ENCODE results near the gene ZNF165. TPM values are rescaled to one million over a fixed set of nuclear protein-coding genes. Genes with fewer than 3 reads are reported as not detected.
"Not testable (repeated sequence)": the region's sequence is repeated elsewhere in the genome, so short reads cannot be mapped to it uniquely, and the experiment has no call there.

Gene ZNF165
- total RNA-seq (2014; rRNA removed; shearing (Covaris generic); ENCODE audit: low replicate concordance) = 0.26 and 1.6 TPM in 2 replicates

GRCh38 chr6:28080381-28080630, at the start of gene ZNF165:
Gene ZNF165, plus strand, starts transcription at chr6:28080568. Its CDS starts 4,913 bp downstream, at chr6:28085481.
- H3K9me3 ChIP-seq (ENCODE audit: low read length); H4K20me1 ChIP-seq (ENCODE audit: insufficient read depth, low read depth, low read length); H3K36me3 ChIP-seq (ENCODE audit: insufficient read depth, low read length); H3K9me2 ChIP-seq (replicated peaks; ENCODE audit: insufficient read depth, low read length); H3K27ac ChIP-seq (ENCODE audit: low read length); DNase-seq; H3K27me3 ChIP-seq (ENCODE audit: low read length); H3K79me2 ChIP-seq (ENCODE audit: low read length): not testable (repeated sequence)
- Histone ChIP-seq H3K4me2 (ENCODE audit: low read depth, low read length, poor library complexity, severe bottlenecking) (peak within 1 kb of the TSS; percentile 94), H3K4me3 (ENCODE audit: low read length) (peak within 1 kb of the TSS; percentile 83), H2AFZ (ENCODE audit: low read length) (peak within 1 kb of the TSS; percentile 83), H3K9ac (ENCODE audit: low read length) (peak within 1 kb of the TSS; percentile 77), H3K4me1 (ENCODE audit: low read length) (peaks cover 15% of the 10 kb centered on the region)

GRCh38 chr6:28053584-28053983, 26.8 kb upstream of the ZNF165 start:
- no peaks in the 10 kb centered on the region for H3K9me3 ChIP-seq (ENCODE audit: low read length)
- DNase-seq = no peak
- H3K9me2 ChIP-seq (replicated peaks; ENCODE audit: insufficient read depth, low read length) = no peaks in the 10 kb centered on the region

DNA sequence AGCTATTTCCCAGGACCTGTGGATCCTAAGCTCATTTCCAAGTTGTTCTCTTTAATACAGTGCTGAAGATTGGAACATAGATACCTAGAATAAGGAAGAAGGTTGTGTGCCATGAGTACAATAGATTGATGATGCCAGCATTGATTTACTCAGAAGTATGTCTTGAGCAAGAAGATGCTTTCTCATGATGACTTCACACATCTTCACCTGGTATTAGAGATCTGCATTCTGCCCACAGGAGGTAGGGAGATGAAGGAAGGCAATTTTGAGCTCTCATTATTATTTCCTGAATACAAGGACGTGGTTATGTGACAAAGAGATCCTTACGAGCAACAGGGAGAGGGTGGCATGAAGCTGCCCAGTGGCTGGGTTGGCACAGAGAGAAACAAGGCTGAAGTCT, 20.0 kb upstream of the ZNF165 start:
- H4K20me1 ChIP-seq (ENCODE audit: insufficient read depth, low read depth, low read length) = no peaks in the 10 kb centered on the region
- no peak overlapping the region for H3K4me2 ChIP-seq (ENCODE audit: low read depth, low read length, poor library complexity, severe bottlenecking)
- H2AFZ ChIP-seq (ENCODE audit: low read length) = 0 out of 2 replicates have a peak overlapping the region, but pooled peaks have one; percentile 10
- no peaks in the 10 kb centered on the region for H3K36me3 ChIP-seq (ENCODE audit: insufficient read depth, low read length)
- no peak overlapping the region for H3K4me3 ChIP-seq (ENCODE audit: low read length)
- H3K9ac ChIP-seq (ENCODE audit: low read length) = no peak overlapping the region
- no peaks in the 10 kb centered on the region for H3K79me2 ChIP-seq (ENCODE audit: low read length)
- H3K9me2 ChIP-seq (replicated peaks; ENCODE audit: insufficient read depth, low read length) = no peaks in the 10 kb centered on the region
- no peak for DNase-seq
- H3K27ac ChIP-seq (ENCODE audit: low read length) = no peak overlapping the region
- H3K27me3 ChIP-seq (ENCODE audit: low read length) = no peaks in the 10 kb centered on the region
- H3K4me1 ChIP-seq (ENCODE audit: low read length) = no peaks in the 10 kb centered on the region
- H3K9me3 ChIP-seq (ENCODE audit: low read length) = no peaks in the 10 kb centered on the region

More at GRCh38 chr6:28053584-28053983, 26.8 kb upstream of the ZNF165 start:
- Histone ChIP-seq H3K4me2 (ENCODE audit: low read depth, low read length, poor library complexity, severe bottlenecking) (no peak overlapping the region), H4K20me1 (ENCODE audit: insufficient read depth, low read depth, low read length) (no peaks in the 10 kb centered on the region), H2AFZ (ENCODE audit: low read length) (no peak overlapping the region), H3K4me1 (ENCODE audit: low read length) (no peaks in the 10 kb centered on the region), H3K4me3 (ENCODE audit: low read length) (no peak overlapping the region), H3K27ac (ENCODE audit: low read length) (no peak overlapping the region), H3K9ac (ENCODE audit: low read length) (no peak overlapping the region), H3K27me3 (ENCODE audit: low read length) (no peaks in the 10 kb centered on the region), H3K79me2 (ENCODE audit: low read length) (no peaks in the 10 kb centered on the region), H3K36me3 (ENCODE audit: insufficient read depth, low read length) (no peaks in the 10 kb centered on the region)

DNA sequence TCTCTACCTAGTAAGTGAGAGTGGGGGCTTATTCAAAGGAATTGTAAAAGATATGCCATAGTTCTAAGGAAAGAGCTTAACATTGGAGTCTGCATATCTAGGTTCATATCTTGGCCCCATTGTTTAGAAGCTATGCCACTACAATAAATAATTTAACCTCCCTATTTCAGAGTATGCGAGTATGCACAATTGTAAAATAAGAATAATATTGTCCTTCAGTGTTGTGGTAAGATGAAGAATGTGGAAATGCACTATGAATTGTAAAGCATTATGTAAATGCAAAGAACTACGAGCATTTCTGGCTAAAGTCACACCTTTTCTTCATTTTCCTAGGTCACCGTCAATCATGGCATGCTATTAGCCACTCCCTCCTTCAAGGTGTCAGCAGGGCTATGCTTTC, 16.1 kb upstream of the ZNF165 start:
- no peaks in the 10 kb centered on the region for H3K9me2 ChIP-seq (replicated peaks; ENCODE audit: insufficient read depth, low read length)
- no peaks in the 10 kb centered on the region for H3K36me3 ChIP-seq (ENCODE audit: insufficient read depth, low read length)
- no peaks in the 10 kb centered on the region for H3K79me2 ChIP-seq (ENCODE audit: low read length)
- H3K27ac ChIP-seq (ENCODE audit: low read length) = no peak overlapping the region
- no peak overlapping the region for H3K9ac ChIP-seq (ENCODE audit: low read length)
- H3K9me3 ChIP-seq (ENCODE audit: low read length) = no peaks in the 10 kb centered on the region
- no peak for DNase-seq
- H2AFZ ChIP-seq (ENCODE audit: low read length) = no peak overlapping the region
- H4K20me1 ChIP-seq (ENCODE audit: insufficient read depth, low read depth, low read length) = no peaks in the 10 kb centered on the region
- no peak overlapping the region for H3K4me3 ChIP-seq (ENCODE audit: low read length)
- H3K27me3 ChIP-seq (ENCODE audit: low read length) = no peaks in the 10 kb centered on the region
- H3K4me1 ChIP-seq (ENCODE audit: low read length) = no peaks in the 10 kb centered on the region
- H3K4me2 ChIP-seq (ENCODE audit: low read depth, low read length, poor library complexity, severe bottlenecking) = no peak overlapping the region

DNA sequence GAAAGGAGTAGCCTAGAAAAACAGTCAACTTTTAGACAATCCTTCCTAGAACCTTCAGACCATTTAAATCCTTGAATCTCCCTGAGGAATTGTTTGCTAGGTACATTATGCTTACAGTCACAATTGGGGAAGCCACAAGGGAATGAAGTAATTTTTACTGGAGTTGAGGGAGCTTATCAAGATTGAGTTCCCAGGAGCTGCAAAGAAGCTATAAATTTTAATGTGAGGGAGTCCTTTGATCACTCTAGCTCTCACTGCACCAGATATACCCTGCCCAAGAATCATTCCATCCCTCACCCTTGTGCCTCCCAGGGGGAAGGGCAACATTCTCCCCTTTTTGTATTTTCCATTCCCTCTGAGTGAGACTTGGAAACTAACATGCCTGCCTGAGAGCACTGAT, 12.3 kb upstream of the ZNF165 start:
- H3K27ac ChIP-seq (ENCODE audit: low read length) = no peak overlapping the region

GRCh38 chr6:28070968-28071367, 9.4 kb upstream of the ZNF165 start:
- not testable (repeated sequence) for H3K36me3 ChIP-seq (ENCODE audit: insufficient read depth, low read length); H3K9me3 ChIP-seq (ENCODE audit: low read length); H4K20me1 ChIP-seq (ENCODE audit: insufficient read depth, low read depth, low read length); H3K79me2 ChIP-seq (ENCODE audit: low read length); H2AFZ ChIP-seq (ENCODE audit: low read length); H3K9me2 ChIP-seq (replicated peaks; ENCODE audit: insufficient read depth, low read length); H3K9ac ChIP-seq (ENCODE audit: low read length); H3K27me3 ChIP-seq (ENCODE audit: low read length); H3K4me1 ChIP-seq (ENCODE audit: low read length); H3K27ac ChIP-seq (ENCODE audit: low read length); DNase-seq; H3K4me2 ChIP-seq (ENCODE audit: low read depth, low read length, poor library complexity, severe bottlenecking); H3K4me3 ChIP-seq (ENCODE audit: low read length)

More for the DNA sequence above, 12.3 kb upstream of the ZNF165 start:
- Histone ChIP-seq H3K36me3 (ENCODE audit: insufficient read depth, low read length) (no peaks in the 10 kb centered on the region), H3K4me2 (ENCODE audit: low read depth, low read length, poor library complexity, severe bottlenecking) (no peak overlapping the region), H3K79me2 (ENCODE audit: low read length) (no peaks in the 10 kb centered on the region), H3K4me1 (ENCODE audit: low read length) (no peaks in the 10 kb centered on the region), H4K20me1 (ENCODE audit: insufficient read depth, low read depth, low read length) (no peaks in the 10 kb centered on the region), H3K9me3 (ENCODE audit: low read length) (no peaks in the 10 kb centered on the region), H3K4me3 (ENCODE audit: low read length) (no peak overlapping the region), H2AFZ (ENCODE audit: low read length) (no peak overlapping the region), H3K9me2 (replicated peaks; ENCODE audit: insufficient read depth, low read length) (no peaks in the 10 kb centered on the region), H3K9ac (ENCODE audit: low read length) (no peak overlapping the region), H3K27me3 (ENCODE audit: low read length) (no peaks in the 10 kb centered on the region)
- DNase-seq = no peak

- Histone ChIP-seq H4K20me1 (ENCODE audit: insufficient read depth, low read depth, low read length) (no peaks in the 10 kb centered on the region), H3K9me2 (replicated peaks; ENCODE audit: insufficient read depth, low read length) (no peaks in the 10 kb centered on the region), H3K4me1 (ENCODE audit: low read length) (peaks cover 15% of the 10 kb centered on the region), H2AFZ (ENCODE audit: low read length) (no peak overlapping the region), H3K79me2 (ENCODE audit: low read length) (no peaks in the 10 kb centered on the region), H3K4me2 (ENCODE audit: low read depth, low read length, poor library complexity, severe bottlenecking) (no peak overlapping the region), H3K36me3 (ENCODE audit: insufficient read depth, low read length) (no peaks in the 10 kb centered on the region), H3K27ac (ENCODE audit: low read length) (no peak overlapping the region), H3K4me3 (ENCODE audit: low read length) (no peak overlapping the region), H3K27me3 (ENCODE audit: low read length) (no peaks in the 10 kb centered on the region), H3K9ac (ENCODE audit: low read length) (no peak overlapping the region), H3K9me3 (ENCODE audit: low read length) (no peaks in the 10 kb centered on the region)
- no peak for DNase-seq
These were observed 2.3 kb upstream of the ZNF165 start for GRCh38 chr6:28078050-28078449.

GRCh38 chr6:28078836-28079235, 1.5 kb upstream of the ZNF165 start:
- Histone ChIP-seq H3K4me2 (ENCODE audit: low read depth, low read length, poor library complexity, severe bottlenecking) (no peak overlapping the region), H3K9ac (ENCODE audit: low read length) (no peak overlapping the region), H3K4me1 (ENCODE audit: low read length) (peaks cover 15% of the 10 kb centered on the region), H3K36me3 (ENCODE audit: insufficient read depth, low read length) (no peaks in the 10 kb centered on the region), H3K9me2 (replicated peaks; ENCODE audit: insufficient read depth, low read length) (no peaks in the 10 kb centered on the region), H3K27ac (ENCODE audit: low read length) (no peak overlapping the region), H2AFZ (ENCODE audit: low read length) (no peak overlapping the region), H3K4me3 (ENCODE audit: low read length) (no peak overlapping the region), H4K20me1 (ENCODE audit: insufficient read depth, low read depth, low read length) (no peaks in the 10 kb centered on the region), H3K79me2 (ENCODE audit: low read length) (no peaks in the 10 kb centered on the region), H3K27me3 (ENCODE audit: low read length) (no peaks in the 10 kb centered on the region), H3K9me3 (ENCODE audit: low read length) (no peaks in the 10 kb centered on the region)
- DNase-seq = no peak

Measured in Karpas-422 (cell line).